Heart left ventricle (tissue), 13 donors: ENCODE measurements around the gene PRSS33.

Source experiments
- CTCF ChIP-seq, 12 donors: fragments of 200-600 bp; sonication (generic) in 4 of 12; IDR thresholded peaks; one replicate each; pipeline versions ENCODE4 v1.5.0 to v1.8.0; 2018 to 2022; ENCODE audit warnings: antibody characterized with exemption in 12 of 12, mild to moderate bottlenecking in 5 of 12
- POLR2A ChIP-seq, 2 donors: fragments of 450-650 bp; IDR thresholded peaks; one replicate each; pipeline ENCODE4 v1.6.1; 2017; ENCODE audit warnings: antibody characterized with exemption in 2 of 2, mild to moderate bottlenecking in 2 of 2, moderate library complexity in 2 of 2
- donor health status: ischemic (EF 13 %, LVEDD 7.1; RV severe dilation, severe dysfunction).
- donor health status: DM: no; HTN: yes; CAD: no.
- donor health status: DM: no; HTN: no; CAD: no.
- donor health status: ischemic (EF 25% LVEDD 6.9; RV normal size, moderate dysfunction).
- donor health status: ischemic (EF 25% LVEDD 5.7; RV mildly dilated, moderate dysfunction).
- donor health status: ischemic (EF 35%, LVEDD 5.7; RV mildly dilated, moderate dysfunction).
- donor health status: nonischemic (EF 11% LVEDD 7.7; RV severe dilation, severe dysfunction).
- donor health status: DM: yes; HTN: yes; CAD: no.
- donor health status: PGD.
- donor health status: ischemic (EF 29% LVEDD 5.4; RV normal size, mild dysfunction).
- donor health status: nonischemic (EF 23%, LVEDD 6.1; RV moderate dilation, normal function).

GRCh38 chr16:2770057-2770951 is 17.1 kb downstream of the PRSS33 start:
- no peak for TF ChIP-seq CTCF (IDR thresholded peaks at IDR 0.05)
- TF ChIP-seq POLR2A (IDR thresholded peaks at IDR 0.05) = no peak
